NCI-H1694 (cell line): ENCODE measurements around the gene OR10R2.

Experiments
- DNase-seq: peaks from one replicate; lab custom pipeline; 2025; lab: John Stamatoyannopoulos, UW

Gene OR10R2

DNA sequence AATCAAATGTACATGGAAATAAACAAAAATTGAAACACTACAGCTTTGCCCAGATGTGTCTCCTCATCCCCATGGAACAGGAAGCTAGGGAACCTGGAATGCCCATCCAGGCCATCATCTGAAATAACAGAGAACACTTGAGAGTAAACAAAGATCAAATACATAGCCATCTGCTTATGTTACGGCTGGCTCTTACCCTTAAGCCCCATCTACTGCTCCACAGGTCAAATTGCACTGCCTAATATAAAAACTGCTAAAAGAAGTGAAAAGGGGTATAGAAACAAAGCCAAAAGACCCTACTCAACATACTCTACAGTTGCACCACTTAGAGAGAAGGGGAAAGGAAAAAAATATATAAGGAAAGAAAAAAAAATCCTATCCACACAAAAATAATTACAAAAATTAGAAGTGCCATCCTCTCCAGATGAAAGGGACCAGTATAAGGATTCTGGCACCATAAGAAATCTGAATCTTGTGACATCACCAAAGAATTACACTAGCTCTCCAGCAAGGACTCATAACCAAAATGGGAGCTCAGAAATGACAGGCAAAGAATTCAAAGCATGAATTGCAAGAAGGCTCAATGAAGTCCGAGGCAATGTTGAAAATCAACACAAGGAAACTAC is 55.3 kb downstream of the OR10R2 start:
- no peak for DNase-seq
